KOPT-K1 (cell line): Measurements from ENCODE around the gene FRAT2.
A peak's percentile ranks its signal among the peaks of the same experiment; 100 is the strongest.
"Not testable (repeated sequence)": the region's sequence is repeated elsewhere in the genome, so short reads cannot be mapped to it uniquely, and the experiment has no call there.

Experiments
- H3K27ac ChIP-seq: fragments of 200-600 bp; sonication (generic); 2 replicates; pipeline ENCODE4 v1.5.1; 2016; ENCODE audit warnings: antibody characterized with exemption, mild to moderate bottlenecking, low read depth, low read length; ENCODE audit not compliant: poor library complexity, severe bottlenecking
- H3K36me3 ChIP-seq: fragments of 200-600 bp; sonication (generic); 2 replicates; pipeline ENCODE4 v1.5.1; 2017; ENCODE audit warnings: antibody characterized with exemption, mild to moderate bottlenecking, low read length, moderate library complexity; ENCODE audit not compliant: insufficient read depth
- H3K9me3 ChIP-seq: fragments of 200-600 bp; sonication (generic); 2 replicates; pipeline ENCODE4 v1.5.1; 2017; ENCODE audit warnings: antibody characterized with exemption, low read length, mild to moderate bottlenecking; ENCODE audit not compliant: insufficient read depth, poor library complexity, severe bottlenecking

FRAT2 gene

GRCh38 chr10:97297556-97298222, 36.8 kb downstream of the FRAT2 start:
- Histone ChIP-seq H3K27ac (no peak overlapping the region), H3K36me3 (no peaks in the 10 kb centered on the region), H3K9me3 (no peaks in the 10 kb centered on the region)

GRCh38 chr10:97292862-97293198, 41.7 kb downstream of the FRAT2 start:
- H3K9me3 ChIP-seq = no peaks in the 10 kb centered on the region
- H3K27ac ChIP-seq = peak overlapping the region; percentile 87
- H3K36me3 ChIP-seq = 0 out of 2 replicates have a peak, but pooled peaks cover 7% of the 10 kb centered on the region

- no peaks in the 10 kb centered on the region for H3K9me3 ChIP-seq
- H3K36me3 ChIP-seq = peaks cover 12% of the 10 kb centered on the region
- H3K27ac ChIP-seq = peak within 1 kb of the TSS; percentile 87
These were observed 42.2 kb downstream of the FRAT2 start, which contains the start of gene ARHGAP19 for GRCh38 chr10:97292097-97292861. Gene ARHGAP19, minus strand, starts transcription at chr10:97292637. Its CDS starts 10 bp downstream, at chr10:97292627.

DNA sequence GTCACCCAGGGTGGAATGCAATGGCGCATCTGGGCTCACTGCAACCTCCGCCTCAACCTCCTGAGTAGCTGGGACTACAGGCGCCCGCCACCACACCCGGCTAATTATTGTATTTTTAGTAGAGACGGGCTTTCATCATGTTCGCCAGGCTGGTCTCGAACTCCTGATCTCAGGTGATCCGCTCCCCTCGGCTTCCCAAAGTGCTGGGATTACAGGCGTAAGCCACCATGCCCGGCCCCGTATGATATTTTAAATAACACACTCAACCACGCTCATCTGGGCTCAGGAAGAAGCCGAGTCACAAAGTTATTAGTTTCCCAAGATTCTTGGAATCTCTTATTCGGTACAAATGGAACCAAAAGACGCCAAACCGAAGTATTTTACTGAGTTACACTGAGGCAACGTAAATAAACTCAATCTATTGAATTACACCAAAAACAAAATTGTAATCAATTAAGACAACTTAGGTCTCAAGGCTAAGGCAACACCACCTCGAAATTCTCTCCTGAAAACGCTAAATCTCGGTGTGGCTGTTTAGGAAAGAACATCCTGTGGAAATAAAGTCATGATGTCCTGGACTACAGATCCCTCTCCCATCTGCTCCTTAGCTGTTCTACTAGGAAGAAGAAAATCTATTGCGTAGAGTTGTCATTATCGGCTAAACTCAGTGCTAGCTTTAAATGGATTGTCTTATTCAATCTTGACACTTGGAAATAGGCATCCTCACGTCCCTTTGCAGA, 43.0 kb downstream of the FRAT2 start:
- Histone ChIP-seq H3K36me3 (peaks cover 19% of the 10 kb centered on the region), H3K9me3 (no peaks in the 10 kb centered on the region), H3K27ac (peak overlapping the region; percentile 87)

GRCh38 chr10:97290576-97291356, 43.8 kb downstream of the FRAT2 start:
- H3K36me3 ChIP-seq = peaks cover 27% of the 10 kb centered on the region
- not testable (repeated sequence) for H3K27ac ChIP-seq, H3K9me3 ChIP-seq

- not testable (repeated sequence) for H3K9me3 ChIP-seq, H3K27ac ChIP-seq
- peaks cover 30% of the 10 kb centered on the region for H3K36me3 ChIP-seq
These were observed 44.5 kb downstream of the FRAT2 start for GRCh38 chr10:97290076-97290475.
